GM20000 (cell line): Measurements from ENCODE around the gene NEK9.

Experiments used
- DNase-seq: peaks from one replicate; pipeline ENCODE4 v3.0.0; 2012; ENCODE audit warnings: low spot score
- CTCF ChIP-seq: IDR thresholded peaks from 2 replicates; pipeline ENCODE4 v1.5.1; 2012; ENCODE audit warnings: mild to moderate bottlenecking, control low read depth; ENCODE audit errors: extremely low read depth, missing control alignments

The NEK9 gene

GRCh38 chr14:75053396-75054291 is 73.2 kb downstream of the NEK9 start:
- no peak for TF ChIP-seq CTCF
- DNase-seq: no peak

- no peak for TF ChIP-seq CTCF
- no peak for DNase-seq
Measured at GRCh38 chr14:75051556-75051899, 75.3 kb downstream of the NEK9 start.

- TF ChIP-seq CTCF: no peak
- peak; percentile 91 for DNase-seq
Measured at GRCh38 chr14:75050852-75051555, 75.8 kb downstream of the NEK9 start, which contains the start of gene MLH3. MLH3 (minus strand) TSS chr14:75051467; CDS start chr14:75049655, 1,812 bp downstream.

GRCh38 chr14:75049731-75050201 is 77.1 kb downstream of the NEK9 start:
- no peak for DNase-seq

GRCh38 chr14:75049136-75049535 is 77.7 kb downstream of the NEK9 start:
- DNase-seq: no peak
- no peak for TF ChIP-seq CTCF

More at GRCh38 chr14:75049731-75050201, 77.1 kb downstream of the NEK9 start:
- no peak for TF ChIP-seq CTCF

GRCh38 chr14:75048101-75048500 is 78.7 kb downstream of the NEK9 start:
- DNase-seq: no peak
- no peak for TF ChIP-seq CTCF

- DNase-seq: no peak
- TF ChIP-seq CTCF: no peak
Measured at GRCh38 chr14:75047506-75047905, 79.3 kb downstream of the NEK9 start.
